ENCODE measurements around the gene P2RX3.

The P2RX3 gene

GRCh38 chr11:57305523-57305922, 32.6 kb upstream of the P2RX3 start:
- no peak overlapping the region for H3K4me2 ChIP-seq (ENCODE audit: low read length)
- no peak overlapping the region for H3K27ac ChIP-seq (ENCODE audit: low read depth, low read length)
- H3K23ac ChIP-seq (ENCODE audit: low read length) = no peak overlapping the region
- H3K36me3 ChIP-seq (ENCODE audit: control insufficient read depth in 1 of 2, insufficient read depth in 2 of 2, low read length in 2 of 2) = peaks cover 79 to 82% of the 10 kb centered on the region in 2 experiments
- no peak overlapping the region for H3K4me3 ChIP-seq (ENCODE audit: low read depth, low read length)
- no peak overlapping the region for H2AFZ ChIP-seq (ENCODE audit: insufficient read depth, low read length, poor library complexity)
- H2AK5ac ChIP-seq (ENCODE audit: low read length) = no peak overlapping the region
- DNase-seq = no peak
- peak overlapping the region; percentile 26 for H3K4ac ChIP-seq (ENCODE audit: low read depth, low read length)
- no peak overlapping the region for H3K9ac ChIP-seq (ENCODE audit: low read length)
- H3K79me2 ChIP-seq (ENCODE audit: control insufficient read depth, insufficient read depth, low read length, poor library complexity) = peaks cover 28% of the 10 kb centered on the region
- no peaks in the 10 kb centered on the region for H3K9me3 ChIP-seq (ENCODE audit: insufficient read depth, low read depth, low read length)
- no peaks in the 10 kb centered on the region for H3K27me3 ChIP-seq (ENCODE audit: insufficient read depth, low read length)
- no peak overlapping the region for H4K12ac ChIP-seq (ENCODE audit: low read depth, low read length)
- no peak overlapping the region for H4K8ac ChIP-seq (ENCODE audit: low read depth, low read length)
- H2BK12ac ChIP-seq (ENCODE audit: low read length) = no peak overlapping the region
- WGBS (ENCODE audit: extremely low coverage, insufficient coverage, insufficient read length) = no CpG with 5 or more reads among the region's 8 CpGs
- no peak overlapping the region for H2BK5ac ChIP-seq (ENCODE audit: low read depth, low read length, poor library complexity)
- H3K18ac ChIP-seq (ENCODE audit: low read length) = no peak overlapping the region
- H3K4me1 ChIP-seq (ENCODE audit: control insufficient read depth in 1 of 2, insufficient read depth in 2 of 2, low read length in 2 of 2) = peaks cover 32 to 48% of the 10 kb centered on the region in 2 experiments
- no peak overlapping the region for H3K14ac ChIP-seq (ENCODE audit: low read length)
- no peak overlapping the region for H4K91ac ChIP-seq (ENCODE audit: low read depth, low read length)
- H2BK120ac ChIP-seq (ENCODE audit: insufficient read depth, low read length, poor library complexity) = no peak overlapping the region
- H3K79me1 ChIP-seq (ENCODE audit: low read length) = peaks cover 7% of the 10 kb centered on the region

- Histone ChIP-seq H4K12ac (ENCODE audit: low read depth, low read length) (no peak overlapping the region), H3K23ac (ENCODE audit: low read length) (no peak overlapping the region), H3K79me1 (ENCODE audit: low read length) (peaks cover 14% of the 10 kb centered on the region), H2BK120ac (ENCODE audit: insufficient read depth, low read length, poor library complexity) (no peak overlapping the region), H2AFZ (ENCODE audit: insufficient read depth, low read length, poor library complexity) (no peak overlapping the region), H2AK5ac (ENCODE audit: low read length) (no peak overlapping the region), H3K27me3 (ENCODE audit: insufficient read depth, low read length) (no peaks in the 10 kb centered on the region), H3K18ac (ENCODE audit: low read length) (no peak overlapping the region), H3K4me1 (ENCODE audit: control insufficient read depth in 1 of 2, insufficient read depth in 2 of 2, low read length in 2 of 2) (peaks cover 38 to 55% of the 10 kb centered on the region in 2 experiments), H2BK5ac (ENCODE audit: low read depth, low read length, poor library complexity) (no peak overlapping the region), H2BK12ac (ENCODE audit: low read length) (no peak overlapping the region), H4K91ac (ENCODE audit: low read depth, low read length) (no peak overlapping the region), H3K4ac (ENCODE audit: low read depth, low read length) (peak overlapping the region; percentile 35), H3K27ac (ENCODE audit: low read depth, low read length) (no peak overlapping the region), H3K79me2 (ENCODE audit: control insufficient read depth, insufficient read depth, low read length, poor library complexity) (peaks cover 30% of the 10 kb centered on the region), H3K14ac (ENCODE audit: low read length) (no peak overlapping the region), H3K36me3 (ENCODE audit: control insufficient read depth in 1 of 2, insufficient read depth in 2 of 2, low read length in 2 of 2) (peaks cover 73 to 78% of the 10 kb centered on the region in 2 experiments), H3K4me3 (ENCODE audit: low read depth, low read length) (no peak overlapping the region), H3K4me2 (ENCODE audit: low read length) (no peak overlapping the region), H3K9me3 (ENCODE audit: insufficient read depth, low read depth, low read length) (no peaks in the 10 kb centered on the region), H4K8ac (ENCODE audit: low read depth, low read length) (no peak overlapping the region), H3K9ac (ENCODE audit: low read length) (no peak overlapping the region)
- WGBS (ENCODE audit: extremely low coverage, insufficient coverage, insufficient read length) = 100% methylated on average over 1 of the region's 15 CpGs
- DNase-seq = no peak
Measured at GRCh38 chr11:57306161-57306876, 31.8 kb upstream of the P2RX3 start.

DNA sequence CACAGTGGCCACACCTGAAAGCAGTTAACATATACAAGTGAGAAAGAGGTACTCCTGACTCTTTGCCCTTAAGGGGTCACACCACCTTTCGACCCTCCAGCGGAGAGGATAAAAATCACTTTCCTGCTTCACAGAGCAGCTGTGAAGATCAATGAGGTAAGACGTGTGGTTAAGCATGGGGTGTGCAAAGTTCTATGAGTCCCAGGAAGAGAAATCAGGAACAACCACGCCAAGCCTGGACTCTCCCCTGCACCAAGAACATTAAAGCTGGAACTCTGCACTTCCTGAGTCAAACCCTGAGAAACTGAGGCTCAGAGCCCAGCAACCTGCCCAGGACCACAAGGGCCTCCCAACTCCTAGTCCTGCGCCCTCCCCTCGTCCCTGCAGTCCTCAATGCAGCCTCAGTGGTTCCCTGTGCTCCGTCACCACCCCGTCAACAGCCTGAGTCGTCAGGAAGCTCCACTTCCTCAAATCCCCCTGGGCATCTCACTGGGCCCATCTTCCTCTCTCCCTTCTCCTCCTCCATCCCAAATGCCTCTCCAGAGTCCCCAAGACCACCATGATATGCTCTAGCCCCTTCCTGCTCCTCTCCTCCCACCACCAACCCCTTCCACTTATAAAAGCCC, 31.1 kb upstream of the P2RX3 start:
- Histone ChIP-seq H4K12ac (ENCODE audit: low read depth, low read length) (no peak overlapping the region), H2BK12ac (ENCODE audit: low read length) (no peak overlapping the region), H3K9ac (ENCODE audit: low read length) (no peak overlapping the region), H3K4me1 (ENCODE audit: control insufficient read depth in 1 of 2, insufficient read depth in 2 of 2, low read length in 2 of 2) (peaks cover 40 to 60% of the 10 kb centered on the region in 2 experiments), H2AFZ (ENCODE audit: insufficient read depth, low read length, poor library complexity) (no peak overlapping the region), H3K36me3 (ENCODE audit: control insufficient read depth in 1 of 2, insufficient read depth in 2 of 2, low read length in 2 of 2) (peaks cover 66 to 74% of the 10 kb centered on the region in 2 experiments), H3K23ac (ENCODE audit: low read length) (no peak overlapping the region), H2BK5ac (ENCODE audit: low read depth, low read length, poor library complexity) (no peak overlapping the region), H4K8ac (ENCODE audit: low read depth, low read length) (no peak overlapping the region), H3K27ac (ENCODE audit: low read depth, low read length) (no peak overlapping the region), H4K91ac (ENCODE audit: low read depth, low read length) (no peak overlapping the region), H3K18ac (ENCODE audit: low read length) (peak overlapping the region; percentile 28), H2AK5ac (ENCODE audit: low read length) (no peak overlapping the region), H3K27me3 (ENCODE audit: insufficient read depth, low read length) (no peaks in the 10 kb centered on the region), H2BK120ac (ENCODE audit: insufficient read depth, low read length, poor library complexity) (no peak overlapping the region), H3K4ac (ENCODE audit: low read depth, low read length) (peak overlapping the region; percentile 1), H3K14ac (ENCODE audit: low read length) (no peak overlapping the region), H3K9me3 (ENCODE audit: insufficient read depth, low read depth, low read length) (no peaks in the 10 kb centered on the region), H3K79me2 (ENCODE audit: control insufficient read depth, insufficient read depth, low read length, poor library complexity) (peaks cover 30% of the 10 kb centered on the region), H3K79me1 (ENCODE audit: low read length) (peaks cover 14% of the 10 kb centered on the region), H3K4me2 (ENCODE audit: low read length) (peak overlapping the region; percentile 14), H3K4me3 (ENCODE audit: low read depth, low read length) (no peak overlapping the region)
- no peak for DNase-seq
- no CpG with 5 or more reads among the region's 9 CpGs for WGBS (ENCODE audit: extremely low coverage, insufficient coverage, insufficient read length)

- H2AFZ ChIP-seq (ENCODE audit: insufficient read depth, low read length, poor library complexity) = no peak overlapping the region
- no peak overlapping the region for H4K8ac ChIP-seq (ENCODE audit: low read depth, low read length)
- no peak overlapping the region for H3K27ac ChIP-seq (ENCODE audit: low read depth, low read length)
- H3K23ac ChIP-seq (ENCODE audit: low read length) = no peak overlapping the region
- H4K91ac ChIP-seq (ENCODE audit: low read depth, low read length) = no peak overlapping the region
- H3K14ac ChIP-seq (ENCODE audit: low read length) = no peak overlapping the region
- peaks cover 66 to 74% of the 10 kb centered on the region in 2 experiments for H3K36me3 ChIP-seq (ENCODE audit: control insufficient read depth in 1 of 2, insufficient read depth in 2 of 2, low read length in 2 of 2)
- no peak overlapping the region for H3K9ac ChIP-seq (ENCODE audit: low read length)
- H2BK5ac ChIP-seq (ENCODE audit: low read depth, low read length, poor library complexity) = no peak overlapping the region
- H2BK12ac ChIP-seq (ENCODE audit: low read length) = no peak overlapping the region
- no CpG with 5 or more reads among the region's 7 CpGs for WGBS (ENCODE audit: extremely low coverage, insufficient coverage, insufficient read length)
- peak overlapping the region; percentile 52 for H3K4ac ChIP-seq (ENCODE audit: low read depth, low read length)
- no peak overlapping the region for H4K12ac ChIP-seq (ENCODE audit: low read depth, low read length)
- DNase-seq = peak in 1 of 2 donors; percentile 12
- peaks cover 30% of the 10 kb centered on the region for H3K79me2 ChIP-seq (ENCODE audit: control insufficient read depth, insufficient read depth, low read length, poor library complexity)
- peaks cover 46 to 67% of the 10 kb centered on the region in 2 experiments for H3K4me1 ChIP-seq (ENCODE audit: control insufficient read depth in 1 of 2, insufficient read depth in 2 of 2, low read length in 2 of 2)
- H3K4me2 ChIP-seq (ENCODE audit: low read length) = no peak overlapping the region
- H3K27me3 ChIP-seq (ENCODE audit: insufficient read depth, low read length) = no peaks in the 10 kb centered on the region
- peaks cover 14% of the 10 kb centered on the region for H3K79me1 ChIP-seq (ENCODE audit: low read length)
- no peak overlapping the region for H2AK5ac ChIP-seq (ENCODE audit: low read length)
- H3K4me3 ChIP-seq (ENCODE audit: low read depth, low read length) = no peak overlapping the region
- H3K18ac ChIP-seq (ENCODE audit: low read length) = peak overlapping the region; percentile 17
- H2BK120ac ChIP-seq (ENCODE audit: insufficient read depth, low read length, poor library complexity) = no peak overlapping the region
- H3K9me3 ChIP-seq (ENCODE audit: insufficient read depth, low read depth, low read length) = no peaks in the 10 kb centered on the region
Measured at GRCh38 chr11:57307666-57308270, 30.4 kb upstream of the P2RX3 start.
